Retinal pigment epithelial cell (primary cell): Measurements from ENCODE around the gene PLXND1.

Experiments used
- DNase-seq: peaks from one replicate; pipeline ENCODE4 v3.0.0-alpha.2; 2010; ENCODE audit warnings: low read depth
- H3K4me3 ChIP-seq: 2 replicates; pipeline ENCODE4 v1.5.1; 2011; ENCODE audit warnings: mild to moderate bottlenecking, low read length, control low read depth, moderate library complexity
- CTCF ChIP-seq: conservative IDR thresholded peaks from 2 replicates; pipeline ENCODE4 v1.5.1; 2011; ENCODE audit warnings: low read depth, low read length, control low read depth, inconsistent platforms

The PLXND1 gene

GRCh38 chr3:129525341-129525968, 81.0 kb downstream of the PLXND1 start:
- no peak for DNase-seq
- no peak overlapping the region for H3K4me3 ChIP-seq
- no peak for TF ChIP-seq CTCF

GRCh38 chr3:129524081-129524480, 82.4 kb downstream of the PLXND1 start:
- H3K4me3 ChIP-seq, result no peak overlapping the region
- TF ChIP-seq CTCF, result no peak
- no peak for DNase-seq

GRCh38 chr3:129522953-129523352, 83.5 kb downstream of the PLXND1 start:
- no peak overlapping the region for H3K4me3 ChIP-seq
- no peak for DNase-seq
- TF ChIP-seq CTCF, result no peak

- no peak for TF ChIP-seq CTCF
- DNase-seq, result no peak
- H3K4me3 ChIP-seq, result no peak overlapping the region
These were observed 84.9 kb downstream of the PLXND1 start for GRCh38 chr3:129521611-129522010.

GRCh38 chr3:129520960-129521359, 85.5 kb downstream of the PLXND1 start:
- DNase-seq, result no peak
- H3K4me3 ChIP-seq, result no peak overlapping the region
- TF ChIP-seq CTCF, result no peak

- no peak overlapping the region for H3K4me3 ChIP-seq
- no peak for TF ChIP-seq CTCF
- DNase-seq, result no peak
These were observed 86.4 kb downstream of the PLXND1 start for GRCh38 chr3:129519896-129520715.

GRCh38 chr3:129519449-129519848, 87.0 kb downstream of the PLXND1 start:
- no peak for TF ChIP-seq CTCF
- DNase-seq, result no peak
- H3K4me3 ChIP-seq, result no peak overlapping the region
